Right lobe of liver (tissue), 4 donors: ENCODE results near the gene MRPL33.

Experiments
- POLR2A ChIP-seq: fragments of 450-650 bp; IDR thresholded peaks from one replicate; pipeline ENCODE4 v1.6.1; 2017; ENCODE audit warnings: antibody characterized with exemption, mild to moderate bottlenecking
- TF ChIP-seq, protein P1 (sequence below), 4 donors: fragments of 200-600 bp in 3 of 4; fragments of 450-650 bp in 1 of 4; IDR thresholded peaks; one replicate each; pipeline versions ENCODE4 v1.5.1 to v1.8.0; 2016 to 2022; ENCODE audit warnings: antibody characterized with exemption in 4 of 4, mild to moderate bottlenecking in 2 of 4
- donor health status: DM: no; HTN: no; CAD: no.
- donor health status: DM: no; HTN: no; CAD: no.
- donor health status: DM: no; HTN: yes; CAD: no.

DNA sequence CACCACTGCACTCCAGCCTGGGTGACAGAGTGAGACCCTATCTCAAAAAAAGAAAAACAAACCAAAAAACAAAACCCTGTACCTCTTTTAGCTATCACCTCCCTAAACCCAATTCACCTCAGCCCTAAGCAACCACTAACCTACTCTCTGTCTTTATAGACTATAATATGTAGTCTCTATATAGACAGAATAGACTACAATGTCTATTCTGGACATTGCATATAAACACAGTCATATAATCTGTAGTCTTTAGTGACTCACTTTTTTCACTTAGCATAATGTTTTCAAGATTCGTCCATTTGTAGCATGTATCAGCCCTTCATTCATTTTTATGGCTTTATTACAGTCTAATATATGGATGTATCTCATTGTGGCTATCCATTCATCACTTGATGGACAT, 37.2 kb upstream of the MRPL33 start:
- TF ChIP-seq, protein P1, sequence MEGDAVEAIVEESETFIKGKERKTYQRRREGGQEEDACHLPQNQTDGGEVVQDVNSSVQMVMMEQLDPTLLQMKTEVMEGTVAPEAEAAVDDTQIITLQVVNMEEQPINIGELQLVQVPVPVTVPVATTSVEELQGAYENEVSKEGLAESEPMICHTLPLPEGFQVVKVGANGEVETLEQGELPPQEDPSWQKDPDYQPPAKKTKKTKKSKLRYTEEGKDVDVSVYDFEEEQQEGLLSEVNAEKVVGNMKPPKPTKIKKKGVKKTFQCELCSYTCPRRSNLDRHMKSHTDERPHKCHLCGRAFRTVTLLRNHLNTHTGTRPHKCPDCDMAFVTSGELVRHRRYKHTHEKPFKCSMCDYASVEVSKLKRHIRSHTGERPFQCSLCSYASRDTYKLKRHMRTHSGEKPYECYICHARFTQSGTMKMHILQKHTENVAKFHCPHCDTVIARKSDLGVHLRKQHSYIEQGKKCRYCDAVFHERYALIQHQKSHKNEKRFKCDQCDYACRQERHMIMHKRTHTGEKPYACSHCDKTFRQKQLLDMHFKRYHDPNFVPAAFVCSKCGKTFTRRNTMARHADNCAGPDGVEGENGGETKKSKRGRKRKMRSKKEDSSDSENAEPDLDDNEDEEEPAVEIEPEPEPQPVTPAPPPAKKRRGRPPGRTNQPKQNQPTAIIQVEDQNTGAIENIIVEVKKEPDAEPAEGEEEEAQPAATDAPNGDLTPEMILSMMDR (IDR thresholded peaks at IDR 0.05): no peak
- TF ChIP-seq POLR2A: no peak
